ENCODE measurements around the gene DCBLD1. TPM values are rescaled to one million over a fixed set of nuclear protein-coding genes. Genes with fewer than 3 reads are reported as not detected.

Gene DCBLD1
- total and polyA plus RNA-seq, 2 of the 4 experiments (the other 2 are of a cell fraction): 21.1 to 27.8 TPM

DNA sequence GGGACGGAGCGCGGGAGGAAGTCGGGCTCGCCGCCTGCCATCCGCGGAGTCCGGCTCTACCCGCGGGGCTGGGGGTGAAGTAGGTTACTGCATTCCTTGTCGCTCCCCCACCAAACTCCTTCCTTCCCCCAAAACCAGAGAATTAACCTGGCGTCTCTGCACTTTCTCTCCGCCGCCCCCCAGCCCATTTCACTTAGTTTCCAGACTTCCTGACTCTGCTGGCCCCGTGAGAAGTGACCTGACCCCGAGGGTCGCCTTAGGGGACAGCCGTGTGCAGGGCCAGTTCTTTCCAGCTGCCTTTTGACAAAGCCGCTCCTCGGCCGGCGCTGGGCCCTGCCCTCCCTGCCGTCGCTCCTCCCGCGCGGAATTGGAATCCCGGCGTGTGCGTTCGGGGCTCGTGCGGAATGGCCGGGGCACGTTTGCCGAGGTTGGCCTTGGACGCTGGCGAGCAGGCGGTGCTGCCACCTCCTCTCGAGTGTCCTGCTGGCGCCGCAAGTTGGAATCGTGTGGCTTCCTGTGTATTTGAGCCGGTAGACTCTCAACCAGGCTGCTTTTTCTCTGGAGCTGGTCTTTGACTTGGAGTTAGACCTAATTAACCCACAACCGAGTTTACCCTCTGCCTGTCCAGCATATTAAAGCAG, 650 bp downstream of the DCBLD1 start:
- H3K4ac ChIP-seq (ENCODE audit: low read depth, low read length): peak overlapping the region; percentile 97
- peak overlapping the region; percentile 99 for H3K23ac ChIP-seq (ENCODE audit: low read depth, low read length)
- no peaks in the 10 kb centered on the region for H3K27me3 ChIP-seq (ENCODE audit: control insufficient read depth, insufficient read depth, low read length)
- H2BK20ac ChIP-seq (ENCODE audit: low read depth, low read length): peak overlapping the region; percentile 80; the same call in 1 of the 2 replicates
- in situ Hi-C loops (cut with MboI; ENCODE audit: low sequenced_read_pairs) (no loop called here), dilution Hi-C loops (cut with HindIII; ENCODE audit: low sequenced_read_pairs, unreplicated experiment) (no loop called here), intact Hi-C loops (cut with micrococcal nuclease) (loop anchor here (2.0 kb wide), 3 partner anchors 32 to 74 kb away; no protein-coding TSS in a partner anchor)
- ATAC-seq (ENCODE audit: low read depth) (peak; percentile 33), DNase-seq (peak; percentile 31)
- peak overlapping the region; percentile 98 for H3K4me3 ChIP-seq (ENCODE audit: insufficient read depth, low read depth, low read length)
- H2AK5ac ChIP-seq (ENCODE audit: low read depth, low read length): peak overlapping the region; percentile 56; the same call in 1 of the 2 replicates
- peak overlapping the region; percentile 77 for H4K91ac ChIP-seq (ENCODE audit: insufficient read depth, low read depth, low read length)
- H4K8ac ChIP-seq (ENCODE audit: low read depth in 2 of 2, low read length in 2 of 2): peak overlapping the region; percentile 73 to 85; a peak in 3 of 4 replicates
- H3K27ac ChIP-seq (ENCODE audit: insufficient read depth, low read length): peak overlapping the region; percentile 87
- peak overlapping the region; percentile 95 for H3K9ac ChIP-seq (ENCODE audit: low read depth, low read length)
- H3K79me1 ChIP-seq (ENCODE audit: low read depth in 1 of 2, low read length in 2 of 2): peaks cover 14 to 37% of the 10 kb centered on the region in 2 experiments; a peak in 3 of 4 replicates
- H2AFZ ChIP-seq (replicated peaks; ENCODE audit: low read length, poor library complexity): peak overlapping the region; percentile 91
- H3K9me3 ChIP-seq (ENCODE audit: control insufficient read depth, insufficient read depth, low read length): no peaks in the 10 kb centered on the region
- POLR2A ChIA-PET (ENCODE audit: unreplicated experiment): no interaction called here
- peak overlapping the region; percentile 68 for H2BK5ac ChIP-seq (ENCODE audit: low read depth, low read length, poor library complexity, severe bottlenecking)
- H2AK9ac ChIP-seq (replicated peaks; ENCODE audit: low read depth, low read length, poor library complexity): peak overlapping the region; percentile 94
- H2BK120ac ChIP-seq (ENCODE audit: low read depth, low read length): peak overlapping the region; percentile 90
- peaks cover 5% of the 10 kb centered on the region for H3K4me1 ChIP-seq (ENCODE audit: control insufficient read depth, insufficient read depth, low read length)
- peak overlapping the region; percentile 99 for H3K4me2 ChIP-seq (ENCODE audit: low read depth, low read length)
- H3K9me1 ChIP-seq (ENCODE audit: insufficient read depth, low read length): peaks cover 4% of the 10 kb centered on the region; the same call in 1 of the 2 replicates
- peaks cover 7% of the 10 kb centered on the region for H3K36me3 ChIP-seq (ENCODE audit: control insufficient read depth, insufficient read depth, low read length)
- peak overlapping the region; percentile 36; the same call in 1 of the 3 replicates for H2BK15ac ChIP-seq (ENCODE audit: low read depth, low read length)
- no peaks in the 10 kb centered on the region; the same call in 1 of the 2 replicates for H4K20me1 ChIP-seq (ENCODE audit: insufficient read depth, low read length)
- peak overlapping the region; percentile 96 for H3K56ac ChIP-seq (ENCODE audit: extremely low read depth, insufficient read depth, low read length)
- H3K18ac ChIP-seq (ENCODE audit: low read depth, low read length): peak overlapping the region; percentile 82
- H4K5ac ChIP-seq (ENCODE audit: low read depth, low read length): peak overlapping the region; percentile 62
- BruUV-seq (replicated peaks): no TSS peak
- CTCF ChIA-PET: interaction anchor here (0.8 to 1.8 kb wide), 3 partner anchors 11 to 75 kb away, joined by 3 to 5 read pairs (median 4); no protein-coding TSS in a partner anchor
- WGBS, 2 experiments (ENCODE audit: extremely low coverage in 2 of 2, insufficient read length in 1 of 2): 0% methylated on average over 25 of the region's 46 CpGs; no CpG with 5 or more reads in 1 of the 2 experiments
- H3K14ac ChIP-seq (replicated peaks; ENCODE audit: low read depth, low read length): peak overlapping the region; percentile 97
- TF ChIP-seq RCOR1 (IDR thresholded peaks at IDR 0.05; ENCODE audit: insufficient replicate concordance, low read length) (no peak), MAZ (IDR thresholded peaks at IDR 0.05; ENCODE audit: borderline replicate concordance, low read depth, low read length) (peak; percentile 33; the same call in 1 of the 2 replicates), RFX5 (IDR thresholded peaks at IDR 0.05; ENCODE audit: low read depth, low read length) (no peak), CEBPB (IDR thresholded peaks at IDR 0.05; ENCODE audit: low read depth, low read length) (no peak), FOS (IDR thresholded peaks at IDR 0.05; ENCODE audit: low read depth, low read length) (no peak), MAFK (IDR thresholded peaks at IDR 0.05; ENCODE audit: low read depth, low read length) (no peak), RAD21 (IDR thresholded peaks at IDR 0.05; ENCODE audit: low read length) (0 out of 2 replicates have a peak, but pooled peaks have one; percentile 12), CHD1 (IDR thresholded peaks at IDR 0.05; ENCODE audit: low read depth, low read length) (no peak), POLR2A (IDR thresholded peaks at IDR 0.05; ENCODE audit: low read depth, low read length) (no peak), MXI1 (IDR thresholded peaks at IDR 0.05; ENCODE audit: borderline replicate concordance, low read depth, low read length) (peak; percentile 99), SMC3 (IDR thresholded peaks at IDR 0.05; ENCODE audit: low read depth, low read length) (no peak), NFE2L2 (IDR thresholded peaks at IDR 0.05; ENCODE audit: low read depth, low read length) (no peak)
- TF ChIP-seq, protein P1, sequence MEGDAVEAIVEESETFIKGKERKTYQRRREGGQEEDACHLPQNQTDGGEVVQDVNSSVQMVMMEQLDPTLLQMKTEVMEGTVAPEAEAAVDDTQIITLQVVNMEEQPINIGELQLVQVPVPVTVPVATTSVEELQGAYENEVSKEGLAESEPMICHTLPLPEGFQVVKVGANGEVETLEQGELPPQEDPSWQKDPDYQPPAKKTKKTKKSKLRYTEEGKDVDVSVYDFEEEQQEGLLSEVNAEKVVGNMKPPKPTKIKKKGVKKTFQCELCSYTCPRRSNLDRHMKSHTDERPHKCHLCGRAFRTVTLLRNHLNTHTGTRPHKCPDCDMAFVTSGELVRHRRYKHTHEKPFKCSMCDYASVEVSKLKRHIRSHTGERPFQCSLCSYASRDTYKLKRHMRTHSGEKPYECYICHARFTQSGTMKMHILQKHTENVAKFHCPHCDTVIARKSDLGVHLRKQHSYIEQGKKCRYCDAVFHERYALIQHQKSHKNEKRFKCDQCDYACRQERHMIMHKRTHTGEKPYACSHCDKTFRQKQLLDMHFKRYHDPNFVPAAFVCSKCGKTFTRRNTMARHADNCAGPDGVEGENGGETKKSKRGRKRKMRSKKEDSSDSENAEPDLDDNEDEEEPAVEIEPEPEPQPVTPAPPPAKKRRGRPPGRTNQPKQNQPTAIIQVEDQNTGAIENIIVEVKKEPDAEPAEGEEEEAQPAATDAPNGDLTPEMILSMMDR (conservative IDR thresholded peaks at IDR 0.05; ENCODE audit: low read depth, low read length): no peak
- TF ChIP-seq, protein P2, sequence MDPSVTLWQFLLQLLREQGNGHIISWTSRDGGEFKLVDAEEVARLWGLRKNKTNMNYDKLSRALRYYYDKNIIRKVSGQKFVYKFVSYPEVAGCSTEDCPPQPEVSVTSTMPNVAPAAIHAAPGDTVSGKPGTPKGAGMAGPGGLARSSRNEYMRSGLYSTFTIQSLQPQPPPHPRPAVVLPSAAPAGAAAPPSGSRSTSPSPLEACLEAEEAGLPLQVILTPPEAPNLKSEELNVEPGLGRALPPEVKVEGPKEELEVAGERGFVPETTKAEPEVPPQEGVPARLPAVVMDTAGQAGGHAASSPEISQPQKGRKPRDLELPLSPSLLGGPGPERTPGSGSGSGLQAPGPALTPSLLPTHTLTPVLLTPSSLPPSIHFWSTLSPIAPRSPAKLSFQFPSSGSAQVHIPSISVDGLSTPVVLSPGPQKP (IDR thresholded peaks at IDR 0.05; ENCODE audit: borderline replicate concordance, low read depth, low read length): no peak
